Measurements from ENCODE around the gene BEST1.

BEST1 gene

GRCh38 chr11:61921446-61921845 is 28.7 kb upstream of the BEST1 start:
- TF ChIP-seq CTCF (IDR thresholded peaks at IDR 0.05; ENCODE audit: borderline replicate concordance, control extremely low read depth, extremely low read depth, insufficient read depth, missing control alignments) = no peak
- DNase-seq (ENCODE audit: low spot score) = no peak
- in situ Hi-C loops (cut with MboI; ENCODE audit: low sequenced_read_pairs, unreplicated experiment) = no loop called here

- no peak for TF ChIP-seq CTCF (IDR thresholded peaks at IDR 0.05; ENCODE audit: borderline replicate concordance, control extremely low read depth, extremely low read depth, insufficient read depth, missing control alignments)
- in situ Hi-C loops (cut with MboI; ENCODE audit: low sequenced_read_pairs, unreplicated experiment) = no loop called here
- peak; percentile 15 for DNase-seq (ENCODE audit: low spot score)
Observed at GRCh38 chr11:61922539-61922938, 27.6 kb upstream of the BEST1 start.

- TF ChIP-seq CTCF (IDR thresholded peaks at IDR 0.05; ENCODE audit: borderline replicate concordance, control extremely low read depth, extremely low read depth, insufficient read depth, missing control alignments) = no peak
- DNase-seq (ENCODE audit: low spot score) = no peak
- in situ Hi-C loops (cut with MboI; ENCODE audit: low sequenced_read_pairs, unreplicated experiment) = no loop called here
Observed at GRCh38 chr11:61923166-61924063, 26.7 kb upstream of the BEST1 start.

- DNase-seq (ENCODE audit: low spot score) = no peak
- in situ Hi-C loops (cut with MboI; ENCODE audit: low sequenced_read_pairs, unreplicated experiment) = no loop called here
- TF ChIP-seq CTCF (IDR thresholded peaks at IDR 0.05; ENCODE audit: borderline replicate concordance, control extremely low read depth, extremely low read depth, insufficient read depth, missing control alignments) = no peak
Observed at GRCh38 chr11:61924064-61924455, 26.1 kb upstream of the BEST1 start.

GRCh38 chr11:61925736-61926135 is 24.4 kb upstream of the BEST1 start:
- DNase-seq (ENCODE audit: low spot score) = no peak
- no peak for TF ChIP-seq CTCF (IDR thresholded peaks at IDR 0.05; ENCODE audit: borderline replicate concordance, control extremely low read depth, extremely low read depth, insufficient read depth, missing control alignments)
- in situ Hi-C loops (cut with MboI; ENCODE audit: low sequenced_read_pairs, unreplicated experiment) = no loop called here

- no peak for DNase-seq (ENCODE audit: low spot score)
- TF ChIP-seq CTCF (IDR thresholded peaks at IDR 0.05; ENCODE audit: borderline replicate concordance, control extremely low read depth, extremely low read depth, insufficient read depth, missing control alignments) = no peak
- in situ Hi-C loops (cut with MboI; ENCODE audit: low sequenced_read_pairs, unreplicated experiment) = no loop called here
Observed at GRCh38 chr11:61926235-61926634, 23.9 kb upstream of the BEST1 start.

Data from GM13976 (cell line).